GM21786 (cell line): ENCODE results near the gene TLK2.

Experiments used
- ATAC-seq: cut with Tn5 transposase; IDR thresholded peaks from one replicate; pipeline ENCODE4 v1.9.1; 2021; ENCODE audit not compliant: unreplicated experiment

The TLK2 gene

GRCh38 chr17:62653002-62653825, 174.6 kb downstream of the TLK2 start:
- peak; percentile 92 for ATAC-seq

- no peak for ATAC-seq
These were observed 175.5 kb downstream of the TLK2 start for GRCh38 chr17:62653826-62654761.

GRCh38 chr17:62655656-62656055, 177.0 kb downstream of the TLK2 start:
- ATAC-seq, result no peak

- no peak for ATAC-seq
These were observed 177.8 kb downstream of the TLK2 start for GRCh38 chr17:62656446-62656845.

GRCh38 chr17:62657145-62657665, 178.6 kb downstream of the TLK2 start:
- no peak for ATAC-seq

- ATAC-seq, result no peak
These were observed 179.1 kb downstream of the TLK2 start for GRCh38 chr17:62657690-62658089.

- no peak for ATAC-seq
These were observed 179.7 kb downstream of the TLK2 start for GRCh38 chr17:62658136-62658920.

GRCh38 chr17:62660629-62661118, 182.0 kb downstream of the TLK2 start:
- ATAC-seq, result no peak

- no peak for ATAC-seq
These were observed 182.7 kb downstream of the TLK2 start for GRCh38 chr17:62661337-62661736.

- ATAC-seq, result no peak
These were observed 184.2 kb downstream of the TLK2 start for GRCh38 chr17:62662855-62663254.
